ENCODE results near the gene SPON1.

The SPON1 gene

GRCh38 chr11:14305649-14306048, 343.1 kb downstream of the SPON1 start:
- Histone ChIP-seq H3K4me1 (ENCODE audit: control insufficient read depth, insufficient read depth, low read length, poor library complexity, severe bottlenecking) (peaks cover 3% of the 10 kb centered on the region), H3K36me3 (ENCODE audit: control insufficient read depth, insufficient read depth, low read length) (no peaks in the 10 kb centered on the region), H3K9me3 (ENCODE audit: control insufficient read depth, low read length) (no peaks in the 10 kb centered on the region), H3K4me3 (ENCODE audit: extremely low read depth, insufficient read depth, low read length, poor library complexity, severe bottlenecking) (no peak overlapping the region), H3K27ac (ENCODE audit: low read depth, low read length, severe bottlenecking) (no peak overlapping the region)
- 100% methylated on average over 1 of the region's 7 CpGs; no CpG with 5 or more reads in 1 of the 2 experiments for WGBS, 2 experiments (ENCODE audit: insufficient coverage in 2 of 2)

- Histone ChIP-seq H3K4me1 (ENCODE audit: control insufficient read depth, insufficient read depth, low read length, poor library complexity, severe bottlenecking) (peaks cover 7% of the 10 kb centered on the region), H3K27ac (ENCODE audit: low read depth, low read length, severe bottlenecking) (no peak overlapping the region), H3K4me3 (ENCODE audit: extremely low read depth, insufficient read depth, low read length, poor library complexity, severe bottlenecking) (no peak overlapping the region), H3K9me3 (ENCODE audit: control insufficient read depth, low read length) (no peaks in the 10 kb centered on the region), H3K36me3 (ENCODE audit: control insufficient read depth, insufficient read depth, low read length) (no peaks in the 10 kb centered on the region)
- WGBS, 2 experiments (ENCODE audit: insufficient coverage in 2 of 2) = 94 to 100% methylated on average over 1 of the region's 1 CpG
Measured at GRCh38 chr11:14306481-14306880, 344.0 kb downstream of the SPON1 start.

GRCh38 chr11:14308114-14308896, 345.8 kb downstream of the SPON1 start:
- WGBS, 2 experiments (ENCODE audit: insufficient coverage in 2 of 2) = no CpG with 5 or more reads among the region's 5 CpGs
- no peaks in the 10 kb centered on the region for H3K9me3 ChIP-seq (ENCODE audit: control insufficient read depth, low read length)
- H3K36me3 ChIP-seq (ENCODE audit: control insufficient read depth, insufficient read depth, low read length) = no peaks in the 10 kb centered on the region
- no peak overlapping the region for H3K27ac ChIP-seq (ENCODE audit: low read depth, low read length, severe bottlenecking)
- H3K4me1 ChIP-seq (ENCODE audit: control insufficient read depth, insufficient read depth, low read length, poor library complexity, severe bottlenecking) = peaks cover 7% of the 10 kb centered on the region
- no peak overlapping the region for H3K4me3 ChIP-seq (ENCODE audit: extremely low read depth, insufficient read depth, low read length, poor library complexity, severe bottlenecking)

GRCh38 chr11:14308897-14309387, 346.4 kb downstream of the SPON1 start:
- Histone ChIP-seq H3K27ac (ENCODE audit: low read depth, low read length, severe bottlenecking) (no peak overlapping the region), H3K36me3 (ENCODE audit: control insufficient read depth, insufficient read depth, low read length) (no peaks in the 10 kb centered on the region), H3K4me1 (ENCODE audit: control insufficient read depth, insufficient read depth, low read length, poor library complexity, severe bottlenecking) (peaks cover 10% of the 10 kb centered on the region), H3K9me3 (ENCODE audit: control insufficient read depth, low read length) (no peaks in the 10 kb centered on the region), H3K4me3 (ENCODE audit: extremely low read depth, insufficient read depth, low read length, poor library complexity, severe bottlenecking) (no peak overlapping the region)
- no CpG with 5 or more reads among the region's 1 CpG for WGBS, 2 experiments (ENCODE audit: insufficient coverage in 2 of 2)

GRCh38 chr11:14309425-14310192, 347.1 kb downstream of the SPON1 start:
- Histone ChIP-seq H3K4me3 (ENCODE audit: extremely low read depth, insufficient read depth, low read length, poor library complexity, severe bottlenecking) (no peak overlapping the region), H3K36me3 (ENCODE audit: control insufficient read depth, insufficient read depth, low read length) (no peaks in the 10 kb centered on the region), H3K9me3 (ENCODE audit: control insufficient read depth, low read length) (no peaks in the 10 kb centered on the region), H3K4me1 (ENCODE audit: control insufficient read depth, insufficient read depth, low read length, poor library complexity, severe bottlenecking) (peaks cover 10% of the 10 kb centered on the region), H3K27ac (ENCODE audit: low read depth, low read length, severe bottlenecking) (no peak overlapping the region)
- 86% methylated on average over 3 to 4 of the region's 4 CpGs for WGBS, 2 experiments (ENCODE audit: insufficient coverage in 2 of 2)

GRCh38 chr11:14310679-14311078, 348.2 kb downstream of the SPON1 start:
- no peak overlapping the region for H3K4me3 ChIP-seq (ENCODE audit: extremely low read depth, insufficient read depth, low read length, poor library complexity, severe bottlenecking)
- no peak overlapping the region for H3K27ac ChIP-seq (ENCODE audit: low read depth, low read length, severe bottlenecking)
- no peaks in the 10 kb centered on the region for H3K9me3 ChIP-seq (ENCODE audit: control insufficient read depth, low read length)
- WGBS, 2 experiments (ENCODE audit: insufficient coverage in 2 of 2) = 82 to 88% methylated on average over 1 of the region's 1 CpG
- no peaks in the 10 kb centered on the region for H3K36me3 ChIP-seq (ENCODE audit: control insufficient read depth, insufficient read depth, low read length)
- H3K4me1 ChIP-seq (ENCODE audit: control insufficient read depth, insufficient read depth, low read length, poor library complexity, severe bottlenecking) = peaks cover 10% of the 10 kb centered on the region

GRCh38 chr11:14312736-14313438, 350.4 kb downstream of the SPON1 start:
- H3K4me3 ChIP-seq (ENCODE audit: extremely low read depth, insufficient read depth, low read length, poor library complexity, severe bottlenecking) = no peak overlapping the region
- WGBS, 2 experiments (ENCODE audit: insufficient coverage in 2 of 2) = 87 to 92% methylated on average over 2 to 3 of the region's 4 CpGs
- H3K27ac ChIP-seq (ENCODE audit: low read depth, low read length, severe bottlenecking) = no peak overlapping the region
- no peaks in the 10 kb centered on the region for H3K36me3 ChIP-seq (ENCODE audit: control insufficient read depth, insufficient read depth, low read length)
- H3K4me1 ChIP-seq (ENCODE audit: control insufficient read depth, insufficient read depth, low read length, poor library complexity, severe bottlenecking) = peaks cover 7% of the 10 kb centered on the region
- no peaks in the 10 kb centered on the region for H3K9me3 ChIP-seq (ENCODE audit: control insufficient read depth, low read length)

- H3K9me3 ChIP-seq (ENCODE audit: control insufficient read depth, low read length) = no peaks in the 10 kb centered on the region
- H3K4me3 ChIP-seq (ENCODE audit: extremely low read depth, insufficient read depth, low read length, poor library complexity, severe bottlenecking) = no peak overlapping the region
- H3K4me1 ChIP-seq (ENCODE audit: control insufficient read depth, insufficient read depth, low read length, poor library complexity, severe bottlenecking) = peaks cover 7% of the 10 kb centered on the region
- WGBS, 2 experiments (ENCODE audit: insufficient coverage in 2 of 2) = no CpG with 5 or more reads among the region's 2 CpGs
- no peak overlapping the region for H3K27ac ChIP-seq (ENCODE audit: low read depth, low read length, severe bottlenecking)
- H3K36me3 ChIP-seq (ENCODE audit: control insufficient read depth, insufficient read depth, low read length) = no peaks in the 10 kb centered on the region
Measured at GRCh38 chr11:14314127-14314526, 351.6 kb downstream of the SPON1 start.

GRCh38 chr11:14315130-14315529, 352.6 kb downstream of the SPON1 start:
- Histone ChIP-seq H3K4me3 (ENCODE audit: extremely low read depth, insufficient read depth, low read length, poor library complexity, severe bottlenecking) (no peak overlapping the region), H3K27ac (ENCODE audit: low read depth, low read length, severe bottlenecking) (no peak overlapping the region), H3K36me3 (ENCODE audit: control insufficient read depth, insufficient read depth, low read length) (no peaks in the 10 kb centered on the region), H3K9me3 (ENCODE audit: control insufficient read depth, low read length) (no peaks in the 10 kb centered on the region), H3K4me1 (ENCODE audit: control insufficient read depth, insufficient read depth, low read length, poor library complexity, severe bottlenecking) (peaks cover 7% of the 10 kb centered on the region)
- WGBS, 2 experiments (ENCODE audit: insufficient coverage in 2 of 2) = no CpG with 5 or more reads among the region's 2 CpGs
